ENCODE data around the gene PGM2L1.

GRCh38 chr11:74299015-74299414 is 99.2 kb downstream of the PGM2L1 start:
- TF ChIP-seq CTCF (IDR thresholded peaks at IDR 0.05) = no peak
- TF ChIP-seq POLR2AphosphoS5 (IDR thresholded peaks at IDR 0.05) = no peak
- TF ChIP-seq POLR2A (IDR thresholded peaks at IDR 0.05) = no peak
- TF ChIP-seq EP300 (IDR thresholded peaks at IDR 0.05) = no peak

Data from stomach (tissue), 4 donors.